ENCODE data around the gene IFNA5.

IFNA5 gene

GRCh38 chr9:21266733-21267484 lies 38.2 kb downstream of the IFNA5 start:
- no peak overlapping the region for H3K4me3 Mint-ChIP-seq
- peaks cover 87% of the 10 kb centered on the region for H3K27me3 Mint-ChIP-seq (ENCODE audit: low read depth, poor library complexity)
- no peak overlapping the region for H3K27ac Mint-ChIP-seq
- TF ChIP-seq, protein P1, sequence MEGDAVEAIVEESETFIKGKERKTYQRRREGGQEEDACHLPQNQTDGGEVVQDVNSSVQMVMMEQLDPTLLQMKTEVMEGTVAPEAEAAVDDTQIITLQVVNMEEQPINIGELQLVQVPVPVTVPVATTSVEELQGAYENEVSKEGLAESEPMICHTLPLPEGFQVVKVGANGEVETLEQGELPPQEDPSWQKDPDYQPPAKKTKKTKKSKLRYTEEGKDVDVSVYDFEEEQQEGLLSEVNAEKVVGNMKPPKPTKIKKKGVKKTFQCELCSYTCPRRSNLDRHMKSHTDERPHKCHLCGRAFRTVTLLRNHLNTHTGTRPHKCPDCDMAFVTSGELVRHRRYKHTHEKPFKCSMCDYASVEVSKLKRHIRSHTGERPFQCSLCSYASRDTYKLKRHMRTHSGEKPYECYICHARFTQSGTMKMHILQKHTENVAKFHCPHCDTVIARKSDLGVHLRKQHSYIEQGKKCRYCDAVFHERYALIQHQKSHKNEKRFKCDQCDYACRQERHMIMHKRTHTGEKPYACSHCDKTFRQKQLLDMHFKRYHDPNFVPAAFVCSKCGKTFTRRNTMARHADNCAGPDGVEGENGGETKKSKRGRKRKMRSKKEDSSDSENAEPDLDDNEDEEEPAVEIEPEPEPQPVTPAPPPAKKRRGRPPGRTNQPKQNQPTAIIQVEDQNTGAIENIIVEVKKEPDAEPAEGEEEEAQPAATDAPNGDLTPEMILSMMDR (IDR thresholded peaks at IDR 0.05), result no peak
- H3K4me1 Mint-ChIP-seq, result no peaks in the 10 kb centered on the region
- H3K36me3 Mint-ChIP-seq (ENCODE audit: low read depth), result no peaks in the 10 kb centered on the region
- DNase-seq, result no peak
- peaks cover 12% of the 10 kb centered on the region for H3K9me3 Mint-ChIP-seq

DNA sequence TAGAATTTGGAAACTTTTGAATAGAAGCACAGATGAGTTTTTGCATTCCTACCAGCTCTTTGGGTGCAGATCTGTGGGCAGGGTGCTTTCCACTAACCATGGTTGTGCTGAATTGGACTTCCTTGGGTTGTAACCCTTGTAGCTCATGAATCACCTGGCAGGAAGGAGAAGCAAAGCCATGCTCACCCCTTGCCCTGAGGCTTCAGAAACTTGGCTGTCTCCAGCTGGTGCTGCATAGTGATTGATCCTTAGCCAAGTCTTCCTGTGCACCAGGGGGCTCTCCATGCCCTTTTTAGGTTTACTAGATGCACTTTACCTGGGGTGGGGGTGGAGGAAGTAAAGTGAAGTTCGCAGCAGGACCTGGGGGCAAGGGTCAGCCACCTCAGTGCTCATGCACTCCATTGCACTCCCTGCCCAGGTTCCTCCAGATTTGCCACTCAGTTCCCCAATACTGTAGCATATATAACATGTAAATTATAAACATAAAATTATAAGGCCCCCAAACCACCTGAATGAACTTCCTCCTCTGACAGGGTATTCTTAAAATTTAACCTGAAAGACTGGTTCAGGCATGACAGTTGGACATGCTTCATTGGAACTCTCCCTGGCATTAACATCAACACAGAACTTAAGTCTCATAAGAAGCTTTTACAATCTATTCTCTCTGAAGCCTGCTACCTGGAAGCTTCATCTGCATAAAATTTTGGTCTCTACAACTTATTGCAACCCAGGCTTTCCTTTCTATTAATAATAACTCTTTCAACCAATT lies 39.5 kb downstream of the IFNA5 start:
- DNase-seq, result no peak
- Mint-ChIP-seq H3K27me3 (ENCODE audit: low read depth, poor library complexity) (peaks cover 87% of the 10 kb centered on the region), H3K9me3 (peaks cover 3% of the 10 kb centered on the region), H3K4me1 (no peaks in the 10 kb centered on the region), H3K27ac (no peak overlapping the region), H3K4me3 (no peak overlapping the region), H3K36me3 (ENCODE audit: low read depth) (no peaks in the 10 kb centered on the region)
- TF ChIP-seq, protein P1 (IDR thresholded peaks at IDR 0.05), result no peak

DNA sequence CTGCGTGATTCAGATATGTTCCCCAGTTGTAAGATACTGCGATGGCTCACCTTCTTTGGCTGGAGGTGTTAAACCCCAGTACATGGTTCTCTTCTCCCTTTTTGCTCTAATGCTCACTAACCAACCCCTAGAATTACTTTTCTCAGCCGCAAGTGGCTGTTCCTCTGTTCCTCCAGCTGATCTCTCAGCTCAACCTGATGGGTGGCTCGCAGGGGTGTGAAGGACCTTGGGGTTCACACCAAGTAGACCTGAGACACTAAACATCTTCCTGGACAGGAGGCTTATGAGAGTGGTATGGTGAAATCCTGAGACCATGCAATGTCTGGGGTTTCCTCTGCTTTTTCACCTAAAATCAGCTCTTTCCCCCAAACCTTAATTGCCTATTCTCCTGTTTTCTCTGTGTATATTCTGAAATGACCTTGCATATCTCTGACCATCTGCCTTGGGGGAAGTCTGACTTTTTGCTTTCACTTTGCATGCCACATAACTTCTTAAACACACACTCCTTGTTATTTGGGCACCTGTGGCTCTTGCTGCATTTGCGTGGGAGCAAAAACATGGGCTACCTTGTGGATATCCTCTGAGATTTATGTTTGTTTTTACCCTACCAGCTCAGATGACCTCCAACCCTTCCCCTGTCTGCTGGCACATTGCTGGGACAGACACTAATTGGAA lies 49.4 kb downstream of the IFNA5 start:
- peaks cover 56% of the 10 kb centered on the region for H3K27me3 Mint-ChIP-seq (ENCODE audit: low read depth, poor library complexity)
- H3K36me3 Mint-ChIP-seq (ENCODE audit: low read depth), result no peaks in the 10 kb centered on the region
- H3K9me3 Mint-ChIP-seq, result peaks cover 15% of the 10 kb centered on the region
- no peak for DNase-seq
- H3K4me3 Mint-ChIP-seq, result no peak overlapping the region
- TF ChIP-seq, protein P1 (IDR thresholded peaks at IDR 0.05), result no peak
- H3K4me1 Mint-ChIP-seq, result peaks cover 15% of the 10 kb centered on the region
- no peak overlapping the region for H3K27ac Mint-ChIP-seq
